H9 (cell line): ENCODE measurements around the gene RXFP3. TPM values are rescaled to one million over a fixed set of nuclear protein-coding genes. Genes with fewer than 3 reads are reported as not detected.

Source experiments
- DNase-seq: peaks from one replicate; pipeline ENCODE4 v3.0.0-alpha.2; 2017
- H2AFZ ChIP-seq: one replicate; pipeline ENCODE4 v1.6.1; 2013; ENCODE audit warnings: mild to moderate bottlenecking, low read length, control low read depth, moderate library complexity
- H2AK5ac ChIP-seq: 2 replicates; pipeline ENCODE4 v1.6.1; 2013; ENCODE audit warnings: low read length, control low read depth, mixed read lengths; ENCODE audit not compliant: insufficient read length
- H2BK120ac ChIP-seq: one replicate; pipeline ENCODE4 v1.6.1; 2013; ENCODE audit warnings: low read depth, mild to moderate bottlenecking, low read length, control low read depth, inconsistent platforms; ENCODE audit not compliant: poor library complexity, severe bottlenecking
- H2BK12ac ChIP-seq: 2 replicates; pipeline ENCODE4 v1.6.1; 2013; ENCODE audit warnings: low read length, control low read depth, mixed read lengths, low read depth; ENCODE audit not compliant: insufficient read length
- H2BK15ac ChIP-seq: 2 replicates; pipeline ENCODE4 v1.6.1; 2013; ENCODE audit warnings: low read depth, low read length, control low read depth
- H2BK20ac ChIP-seq: one replicate; pipeline ENCODE4 v1.6.1; 2013; ENCODE audit warnings: low read depth, mild to moderate bottlenecking, low read length, control low read depth, inconsistent platforms; ENCODE audit not compliant: poor library complexity, severe bottlenecking
- H2BK5ac ChIP-seq: 2 replicates; pipeline ENCODE4 v1.6.1; 2013; ENCODE audit warnings: low read length, control low read depth, mixed read lengths; ENCODE audit not compliant: insufficient read length
- H3K14ac ChIP-seq: 2 replicates; pipeline ENCODE4 v1.6.1; 2013; ENCODE audit warnings: low read length, control low read depth; ENCODE audit not compliant: insufficient read depth
- H3K18ac ChIP-seq: 2 replicates; pipeline ENCODE4 v1.6.1; 2013; ENCODE audit warnings: low read depth, mild to moderate bottlenecking, mixed read lengths, low read length, control low read depth; ENCODE audit not compliant: insufficient read length
- H3K23ac ChIP-seq: 2 replicates; pipeline ENCODE4 v1.6.1; 2013; ENCODE audit warnings: low read length, control low read depth, mixed read lengths, low read depth; ENCODE audit not compliant: insufficient read length
- H3K23me2 ChIP-seq: 2 replicates; pipeline ENCODE4 v1.6.1; 2013; ENCODE audit warnings: low read depth, mild to moderate bottlenecking, mixed read lengths, low read length, control low read depth; ENCODE audit not compliant: insufficient read length, poor library complexity, severe bottlenecking
- H3K27ac ChIP-seq: 2 replicates; pipeline ENCODE4 v1.5.1; 2013; ENCODE audit warnings: low read length, control low read depth, mixed read lengths, low read depth; ENCODE audit not compliant: insufficient read length
- H3K27me3 ChIP-seq: 2 replicates; pipeline ENCODE4 v1.6.1; 2013; ENCODE audit warnings: low read length, control low read depth, inconsistent platforms; ENCODE audit not compliant: insufficient read depth
- H3K4ac ChIP-seq: 2 replicates; pipeline ENCODE4 v1.6.1; 2013; ENCODE audit warnings: low read depth, mild to moderate bottlenecking, control low read depth, inconsistent platforms, low read length, moderate library complexity
- H3K4me1 ChIP-seq: 2 replicates; pipeline ENCODE4 v1.6.1; 2013; ENCODE audit warnings: low read length, control low read depth, inconsistent platforms; ENCODE audit not compliant: insufficient read depth
- H3K4me2 ChIP-seq: 2 replicates; pipeline ENCODE4 v1.6.1; 2013; ENCODE audit warnings: low read length, control low read depth, mixed read lengths; ENCODE audit not compliant: insufficient read length, insufficient read depth
- H3K56ac ChIP-seq: 2 replicates; pipeline ENCODE4 v1.6.1; 2013; ENCODE audit warnings: low read depth, mild to moderate bottlenecking, mixed read lengths, low read length, control low read depth; ENCODE audit not compliant: insufficient read length
- H3K79me1 ChIP-seq: 2 replicates; pipeline ENCODE4 v1.6.1; 2013; ENCODE audit warnings: low read depth, mild to moderate bottlenecking, moderate library complexity, low read length, control low read depth, inconsistent platforms; ENCODE audit not compliant: insufficient read depth, poor library complexity, severe bottlenecking
- H3K79me2 ChIP-seq: 2 replicates; pipeline ENCODE4 v1.6.1; 2013; ENCODE audit warnings: low read length, control low read depth, inconsistent platforms; ENCODE audit not compliant: insufficient read depth
- H3K9ac ChIP-seq: 2 replicates; pipeline ENCODE4 v1.6.1; 2013; ENCODE audit warnings: low read length, control low read depth, mixed read lengths; ENCODE audit not compliant: insufficient read length; ENCODE audit errors: extremely low read depth
- H3K9me3 ChIP-seq: one replicate; pipeline ENCODE4 v1.6.1; 2013; ENCODE audit warnings: low read depth, low read length, inconsistent platforms; ENCODE audit not compliant: control insufficient read depth
- H3T11ph ChIP-seq: one replicate; pipeline ENCODE4 v1.6.1; 2013; ENCODE audit warnings: mild to moderate bottlenecking, low read length, control low read depth, inconsistent platforms
- H4K20me1 ChIP-seq: one replicate; pipeline ENCODE4 v1.6.1; 2013; ENCODE audit not compliant: control insufficient read depth, insufficient read length, insufficient read depth
- H4K5ac ChIP-seq: 2 replicates; pipeline ENCODE4 v1.6.1; 2013; ENCODE audit warnings: low read depth, mild to moderate bottlenecking, mixed read lengths, low read length, control low read depth; ENCODE audit not compliant: insufficient read length
- H4K8ac ChIP-seq: replicated peaks from 2 replicates; pipeline ENCODE4 v1.6.1; 2013; ENCODE audit warnings: low read length, control low read depth, mixed read lengths, low read depth; ENCODE audit not compliant: insufficient read length
- H4K91ac ChIP-seq: 2 replicates; pipeline ENCODE4 v1.6.1; 2013; ENCODE audit warnings: low read depth, mild to moderate bottlenecking, moderate library complexity, mixed read lengths, low read length, control low read depth; ENCODE audit not compliant: insufficient read length
- H3K27ac Mint-ChIP-seq, 3 experiments: 2 replicates in 2 of 3; 3 replicates in 1 of 3; pipeline ENCODE4 v1.8.0; 2020 to 2021; ENCODE audit warnings: mixed read lengths in 3 of 3, mild to moderate bottlenecking in 1 of 3, moderate library complexity in 1 of 3
- H3K27me3 Mint-ChIP-seq: 2 replicates; pipeline ENCODE4 v1.8.0; 2021; ENCODE audit warnings: low read depth, mild to moderate bottlenecking, moderate library complexity, mixed read lengths
- H3K36me3 Mint-ChIP-seq, 3 experiments: 2 replicates in 2 of 3; 3 replicates in 1 of 3; pipeline ENCODE4 v1.8.0; 2020 to 2021; ENCODE audit warnings: low read depth in 3 of 3, mixed read lengths in 3 of 3; ENCODE audit not compliant: insufficient read depth in 1 of 3
- H3K4me1 Mint-ChIP-seq, 2 experiments: 2 replicates each; pipeline ENCODE4 v1.8.0; 2020; ENCODE audit warnings: mixed read lengths in 2 of 2
- H3K4me3 Mint-ChIP-seq, 2 experiments: 2 replicates in 1 of 2; 3 replicates in 1 of 2; pipeline ENCODE4 v1.8.0; 2020 to 2021; ENCODE audit warnings: mild to moderate bottlenecking in 2 of 2, mixed read lengths in 2 of 2, moderate library complexity in 1 of 2
- H3K9me3 Mint-ChIP-seq, 2 experiments: 2 replicates in 1 of 2; 3 replicates in 1 of 2; pipeline ENCODE4 v1.8.0; 2020; ENCODE audit warnings: mild to moderate bottlenecking in 2 of 2, mixed read lengths in 2 of 2, moderate library complexity in 1 of 2
- WGBS: extraction: QIAGEN DNeasy Blood & Tissue Kit; methylation state at CpG from one replicate; pipeline ENCODE4 v1.1.7; 2013; ENCODE audit warnings: missing lambda C conversion rate, low lambda C conversion rate, mixed read lengths; ENCODE audit not compliant: insufficient read length; ENCODE audit errors: extremely low coverage; 5-methylcytosine and 5-hydroxymethylcytosine counted together
- total RNA-seq: library from RNA; stranded (reverse); gene quantifications from 2 replicates; pipeline ENCODE4 v1.2.1, GENCODE V29; 2021
- TF ChIP-seq, protein P1 (sequence below): fragments of 200-600 bp; sonication (generic); conservative IDR thresholded peaks from 3 replicates; pipeline ENCODE4 v1.8.0; 2021; ENCODE audit warnings: antibody characterized with exemption, mild to moderate bottlenecking

The RXFP3 gene
- total RNA-seq, 1 experiment from 2014 or later: not detected

DNA sequence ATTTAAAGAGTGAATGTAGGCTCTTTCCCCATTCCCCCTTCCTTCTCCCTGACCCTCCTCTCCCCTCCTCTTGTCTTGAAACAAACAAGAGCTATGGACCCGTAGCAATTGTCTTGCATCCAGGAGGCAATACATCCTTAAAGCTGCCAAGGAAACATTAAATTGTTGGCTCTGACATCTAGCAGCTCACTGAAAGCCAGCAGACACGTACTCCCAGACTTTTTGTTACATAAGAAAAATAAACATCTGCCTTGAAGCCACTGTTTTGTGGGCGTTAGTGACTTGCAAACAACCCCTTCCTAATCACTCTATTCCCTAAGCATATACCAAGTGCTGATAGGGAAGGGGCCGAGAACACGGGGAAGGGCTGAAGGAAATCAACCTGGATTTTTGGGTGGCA lies 39.7 kb downstream of the RXFP3 start:
- Histone ChIP-seq H3K14ac (no peak overlapping the region), H3K27me3 (no peaks in the 10 kb centered on the region), H2BK20ac (no peak overlapping the region), H2BK12ac (no peak overlapping the region), H3K23me2 (no peaks in the 10 kb centered on the region), H3K79me2 (no peaks in the 10 kb centered on the region), H3K56ac (no peak overlapping the region), H3T11ph (no peak overlapping the region), H3K4ac (no peak overlapping the region), H2BK15ac (no peak overlapping the region), H2AFZ (no peak overlapping the region), H2BK5ac (no peak overlapping the region), H4K91ac (no peak overlapping the region), H3K18ac (no peak overlapping the region), H3K79me1 (no peaks in the 10 kb centered on the region), H4K5ac (no peak overlapping the region), H3K23ac (no peak overlapping the region), H3K4me2 (no peak overlapping the region), H4K8ac (no peak overlapping the region), H4K20me1 (no peaks in the 10 kb centered on the region), H2AK5ac (no peak overlapping the region), H3K9ac (no peak overlapping the region), H3K9me3 (no peaks in the 10 kb centered on the region), H3K27ac (no peak overlapping the region), H3K4me1 (peaks cover 8% of the 10 kb centered on the region; the same call in 1 of the 2 replicates), H2BK120ac (no peak overlapping the region)
- Mint-ChIP-seq H3K4me1 (peaks cover 45 to 66% of the 10 kb centered on the region in 2 experiments), H3K36me3 (peaks cover 0 to 3% (median 0%) of the 10 kb centered on the region in 3 experiments; a peak in 1 of 7 replicates), H3K9me3 (no peaks in the 10 kb centered on the region), H3K27ac (0 out of 7 replicates have a peak overlapping the region, but pooled peaks of 1 of the 3 experiments have one; percentile 49), H3K4me3 (no peak overlapping the region), H3K27me3 (no peaks in the 10 kb centered on the region)
- WGBS: no CpG with 5 or more reads among the region's 5 CpGs
- no peak for DNase-seq
- TF ChIP-seq, protein P1, sequence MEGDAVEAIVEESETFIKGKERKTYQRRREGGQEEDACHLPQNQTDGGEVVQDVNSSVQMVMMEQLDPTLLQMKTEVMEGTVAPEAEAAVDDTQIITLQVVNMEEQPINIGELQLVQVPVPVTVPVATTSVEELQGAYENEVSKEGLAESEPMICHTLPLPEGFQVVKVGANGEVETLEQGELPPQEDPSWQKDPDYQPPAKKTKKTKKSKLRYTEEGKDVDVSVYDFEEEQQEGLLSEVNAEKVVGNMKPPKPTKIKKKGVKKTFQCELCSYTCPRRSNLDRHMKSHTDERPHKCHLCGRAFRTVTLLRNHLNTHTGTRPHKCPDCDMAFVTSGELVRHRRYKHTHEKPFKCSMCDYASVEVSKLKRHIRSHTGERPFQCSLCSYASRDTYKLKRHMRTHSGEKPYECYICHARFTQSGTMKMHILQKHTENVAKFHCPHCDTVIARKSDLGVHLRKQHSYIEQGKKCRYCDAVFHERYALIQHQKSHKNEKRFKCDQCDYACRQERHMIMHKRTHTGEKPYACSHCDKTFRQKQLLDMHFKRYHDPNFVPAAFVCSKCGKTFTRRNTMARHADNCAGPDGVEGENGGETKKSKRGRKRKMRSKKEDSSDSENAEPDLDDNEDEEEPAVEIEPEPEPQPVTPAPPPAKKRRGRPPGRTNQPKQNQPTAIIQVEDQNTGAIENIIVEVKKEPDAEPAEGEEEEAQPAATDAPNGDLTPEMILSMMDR: no peak
